GM20000 (cell line): ENCODE results near the gene GAS2L1.
A peak's percentile ranks its signal among the peaks of the same experiment; 100 is the strongest.

ENCODE experiments used
- DNase-seq: peaks from one replicate; pipeline ENCODE4 v3.0.0; 2012; ENCODE audit warnings: low spot score
- TF ChIP-seq, protein P1 (sequence below): IDR thresholded peaks from 2 replicates; pipeline ENCODE4 v1.5.1; 2012; ENCODE audit warnings: mild to moderate bottlenecking, control low read depth; ENCODE audit errors: extremely low read depth, missing control alignments

The GAS2L1 gene

DNA sequence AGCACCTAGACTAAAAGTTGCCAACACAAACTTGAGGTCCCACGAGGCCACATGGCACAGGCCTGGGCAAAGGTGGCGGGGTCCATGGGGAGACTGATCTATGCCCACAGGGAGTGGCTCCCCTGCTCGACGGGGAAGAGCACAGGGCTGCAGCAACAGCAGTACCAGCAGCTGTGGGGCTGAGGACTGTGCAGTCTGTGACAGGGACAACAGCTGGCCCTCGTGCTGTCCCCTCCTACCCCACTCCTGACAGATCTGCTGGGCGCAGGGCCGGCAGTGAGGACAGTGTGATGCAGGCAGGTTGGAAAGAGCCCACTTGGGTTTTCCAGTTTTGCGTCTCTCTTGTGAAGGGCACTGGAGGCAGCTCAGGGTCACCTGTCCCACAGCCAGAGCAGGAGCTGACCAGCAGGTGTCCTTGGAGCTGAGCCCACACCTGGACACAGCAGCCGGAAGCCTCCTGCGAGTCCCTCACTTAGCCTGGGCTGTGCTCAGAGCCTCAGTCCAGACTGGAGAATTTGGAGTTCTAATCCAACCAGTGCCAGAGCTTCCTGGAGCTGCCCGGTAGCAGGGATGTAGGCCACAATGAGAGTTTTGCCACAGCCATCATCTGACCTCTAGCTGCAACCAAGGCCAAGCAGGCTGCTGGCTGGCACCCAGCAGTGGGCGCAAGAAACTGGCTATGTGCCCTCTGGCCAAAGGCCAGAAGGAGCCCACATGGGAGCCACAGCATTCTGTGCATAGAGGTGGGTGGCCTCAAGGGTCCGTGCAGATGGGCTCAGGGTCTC is 3.6 kb upstream of the GAS2L1 start:
- DNase-seq, result no peak
- TF ChIP-seq, protein P1, sequence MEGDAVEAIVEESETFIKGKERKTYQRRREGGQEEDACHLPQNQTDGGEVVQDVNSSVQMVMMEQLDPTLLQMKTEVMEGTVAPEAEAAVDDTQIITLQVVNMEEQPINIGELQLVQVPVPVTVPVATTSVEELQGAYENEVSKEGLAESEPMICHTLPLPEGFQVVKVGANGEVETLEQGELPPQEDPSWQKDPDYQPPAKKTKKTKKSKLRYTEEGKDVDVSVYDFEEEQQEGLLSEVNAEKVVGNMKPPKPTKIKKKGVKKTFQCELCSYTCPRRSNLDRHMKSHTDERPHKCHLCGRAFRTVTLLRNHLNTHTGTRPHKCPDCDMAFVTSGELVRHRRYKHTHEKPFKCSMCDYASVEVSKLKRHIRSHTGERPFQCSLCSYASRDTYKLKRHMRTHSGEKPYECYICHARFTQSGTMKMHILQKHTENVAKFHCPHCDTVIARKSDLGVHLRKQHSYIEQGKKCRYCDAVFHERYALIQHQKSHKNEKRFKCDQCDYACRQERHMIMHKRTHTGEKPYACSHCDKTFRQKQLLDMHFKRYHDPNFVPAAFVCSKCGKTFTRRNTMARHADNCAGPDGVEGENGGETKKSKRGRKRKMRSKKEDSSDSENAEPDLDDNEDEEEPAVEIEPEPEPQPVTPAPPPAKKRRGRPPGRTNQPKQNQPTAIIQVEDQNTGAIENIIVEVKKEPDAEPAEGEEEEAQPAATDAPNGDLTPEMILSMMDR, result no peak

DNA sequence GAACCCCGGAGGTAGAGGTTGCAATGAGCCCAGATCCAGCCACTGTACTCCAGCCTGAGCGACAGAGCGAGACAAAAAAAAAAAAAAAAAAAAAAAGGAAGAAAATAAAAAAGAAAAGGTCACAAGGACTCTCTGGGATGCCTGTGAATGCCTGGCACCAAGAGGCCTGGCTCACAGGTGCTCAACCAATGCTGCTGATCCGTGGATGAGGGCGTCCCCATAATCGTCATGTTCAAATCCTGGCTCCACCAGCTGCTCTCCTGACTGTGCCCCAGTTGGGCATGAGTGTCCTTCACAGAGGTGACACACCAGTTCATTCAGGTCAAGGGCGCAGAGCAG is 645 bp upstream of the GAS2L1 start:
- TF ChIP-seq, protein P1, result no peak
- no peak for DNase-seq

DNA sequence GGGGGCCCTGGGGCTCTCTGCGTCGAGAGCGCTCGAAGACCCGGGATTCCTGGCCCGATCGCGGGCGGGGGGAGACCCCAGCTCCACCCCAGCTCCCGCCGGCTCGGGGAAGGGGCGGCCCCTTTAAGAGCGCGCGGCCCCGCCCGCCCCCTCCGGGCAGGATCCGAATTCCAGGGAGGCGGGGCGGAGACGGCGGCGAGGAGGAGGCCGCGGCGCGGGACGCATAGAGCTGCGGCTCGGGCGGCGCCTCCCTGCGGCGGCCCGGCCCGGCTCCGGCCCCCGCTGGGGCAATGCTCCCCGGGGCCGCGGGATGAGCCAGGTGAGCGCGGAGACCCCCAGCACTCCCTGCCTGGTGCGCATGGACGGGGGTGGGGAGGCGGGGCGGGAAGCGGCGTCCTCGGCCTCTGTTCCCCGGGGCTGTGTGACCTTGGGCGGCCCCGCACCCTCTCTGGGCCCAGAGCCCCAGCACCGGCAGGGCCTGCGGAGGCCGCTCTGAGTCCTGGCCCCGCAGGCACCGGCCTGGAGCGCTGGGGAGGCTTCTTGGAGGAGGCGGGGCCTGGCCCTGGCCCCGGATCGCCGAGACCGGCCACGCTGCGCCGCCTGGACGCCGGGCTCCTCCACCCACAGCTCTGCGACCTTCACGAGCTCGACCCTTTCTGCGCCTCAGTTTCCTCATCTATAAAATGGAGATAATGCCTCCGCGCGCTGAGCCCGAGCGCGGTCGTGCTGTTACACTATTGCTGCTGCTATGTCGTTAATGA is 565 bp downstream of the GAS2L1 start:
- TF ChIP-seq, protein P1, result no peak
- peak; percentile 62 for DNase-seq

DNA sequence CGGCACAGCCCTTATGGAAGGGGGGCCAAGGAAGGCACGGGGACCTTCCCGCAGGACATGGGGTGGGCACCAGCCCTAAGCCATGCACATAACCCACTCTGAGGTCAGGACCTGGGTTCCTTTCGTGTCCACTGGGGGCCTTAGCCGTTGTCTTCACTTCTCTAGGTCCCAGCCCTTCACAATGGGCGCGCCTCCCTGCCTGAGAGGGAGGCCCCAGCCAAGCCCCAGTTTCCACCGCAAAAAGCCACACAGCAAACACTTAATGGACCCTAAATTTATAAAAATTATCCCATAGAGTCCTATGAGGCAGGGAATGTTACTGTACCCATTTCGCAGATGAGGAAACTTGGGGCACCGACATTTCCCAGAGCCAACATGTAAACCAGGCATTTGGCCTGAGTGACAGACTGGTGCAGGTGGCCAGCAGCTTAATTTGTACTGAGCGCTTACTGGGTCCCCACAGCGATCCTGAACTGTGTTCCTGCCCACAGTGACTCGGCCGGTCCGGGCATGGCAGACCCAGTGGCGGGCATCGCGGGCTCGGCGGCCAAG is 1.2 kb downstream of the GAS2L1 start:
- DNase-seq, result peak; percentile 48
- TF ChIP-seq, protein P1, result no peak

DNA sequence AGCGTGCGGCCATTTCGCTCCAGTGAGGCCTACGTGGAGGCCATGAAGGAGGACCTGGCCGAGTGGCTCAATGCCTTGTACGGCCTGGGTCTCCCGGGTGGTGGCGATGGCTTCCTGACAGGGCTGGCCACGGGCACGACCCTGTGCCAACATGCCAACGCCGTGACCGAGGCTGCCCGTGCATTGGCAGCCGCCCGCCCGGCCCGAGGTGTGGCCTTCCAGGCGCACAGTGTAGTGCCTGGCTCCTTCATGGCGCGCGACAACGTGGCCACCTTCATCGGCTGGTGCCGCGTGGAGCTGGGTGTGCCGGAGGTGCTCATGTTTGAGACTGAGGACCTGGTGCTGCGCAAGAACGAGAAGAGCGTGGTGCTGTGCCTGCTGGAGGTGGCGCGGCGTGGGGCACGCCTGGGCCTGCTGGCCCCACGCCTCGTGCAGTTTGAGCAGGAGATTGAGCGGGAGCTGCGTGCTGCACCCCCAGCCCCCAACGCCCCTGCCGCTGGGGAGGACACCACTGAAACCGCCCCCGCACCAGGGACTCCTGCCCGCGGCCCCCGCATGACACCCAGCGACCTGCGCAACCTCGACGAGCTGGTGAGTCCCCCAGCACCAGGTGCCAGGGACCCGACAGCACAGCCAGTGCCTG is 1.8 kb downstream of the GAS2L1 start:
- DNase-seq, result peak; percentile 26
- TF ChIP-seq, protein P1, result no peak

DNA sequence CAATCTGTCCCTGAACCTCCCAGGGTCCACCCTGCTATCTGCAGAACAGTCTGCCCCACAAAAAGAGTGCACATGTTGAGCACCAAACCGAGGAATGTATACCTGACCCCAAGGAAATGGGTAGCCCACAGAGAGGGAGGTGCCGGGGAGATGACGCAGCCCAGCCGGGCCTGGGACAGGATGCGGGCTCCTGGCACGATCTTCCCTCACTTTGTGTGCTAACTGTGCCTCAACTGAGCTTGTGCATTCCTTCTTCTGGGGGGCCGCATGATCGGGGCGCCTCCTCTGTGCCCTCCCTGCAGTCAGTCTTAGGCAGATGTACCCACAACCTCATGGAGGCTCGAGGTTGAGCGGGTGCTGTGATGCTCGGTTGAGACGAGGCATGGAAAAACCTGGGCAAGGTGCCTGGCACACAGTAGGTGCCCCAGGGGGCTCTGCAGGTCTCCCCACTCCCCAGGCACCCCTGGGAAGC is 2.4 kb downstream of the GAS2L1 start:
- peak; percentile 50 for DNase-seq
- TF ChIP-seq, protein P1, result no peak
